ENCODE measurements around the gene CELF1.

- no peak for TF ChIP-seq CTCF (IDR thresholded peaks at IDR 0.05 in 2 of 3, conservative IDR thresholded peaks at IDR 0.05 in 1 of 3; ENCODE audit: insufficient read depth in 2 of 3, low read depth in 1 of 3, low read length in 3 of 3)
- TF ChIP-seq SMAD2 (IDR thresholded peaks at IDR 0.05; ENCODE audit: low read depth, low read length) = no peak
- TF ChIP-seq CREB1 (IDR thresholded peaks at IDR 0.05) = no peak
- TF ChIP-seq CREB1 (CRISPR knock-in tag; IDR thresholded peaks at IDR 0.05) = no peak
- no peak for TF ChIP-seq BRD4 (IDR thresholded peaks at IDR 0.05)
- TF ChIP-seq SMC3 (conservative IDR thresholded peaks at IDR 0.05; ENCODE audit: insufficient read depth, low read depth, low read length) = no peak
- TF ChIP-seq BMI1 (IDR thresholded peaks at IDR 0.05; ENCODE audit: low read length) = no peak
- TF ChIP-seq YY1 (IDR thresholded peaks at IDR 0.05; ENCODE audit: borderline replicate concordance in 1 of 3, control insufficient read depth in 1 of 3, extremely low read depth in 1 of 3, insufficient read depth in 3 of 3, insufficient read length in 1 of 3, insufficient replicate concordance in 2 of 3, low read depth in 1 of 3, low read length in 2 of 3) = no peak
- no peak for TF ChIP-seq MYC (IDR thresholded peaks at IDR 0.05; ENCODE audit: low read depth, low read length)
- TF ChIP-seq MYC (CRISPR knock-in tag; IDR thresholded peaks at IDR 0.05; ENCODE audit: borderline replicate concordance, low read depth) = no peak
- TF ChIP-seq FOS (IDR thresholded peaks at IDR 0.05; ENCODE audit: extremely low read depth, insufficient read length) = no peak
- no peak for TF ChIP-seq UBTF (IDR thresholded peaks at IDR 0.05; ENCODE audit: borderline replicate concordance in 1 of 2, low read depth in 2 of 2, low read length in 2 of 2)
Measured at GRCh38 chr11:47495011-47495855, 57.7 kb downstream of the CELF1 start.
